ENCODE measurements around the gene FASTK. TPM values are rescaled to one million over a fixed set of nuclear protein-coding genes. Genes with fewer than 3 reads are reported as not detected.

Gene FASTK
- total RNA-seq, 1 donor from 2014 or later: 22.4 TPM

GRCh38 chr7:151095123-151095797, 14.7 kb upstream of the FASTK start:
- peaks cover 7% of the 10 kb centered on the region for H3F3A ChIP-seq (ENCODE audit: low read depth)
- Mint-ChIP-seq H3K4me1 (peaks cover 6% of the 10 kb centered on the region), H3K9me3 (no peaks in the 10 kb centered on the region), H3K27ac (no peak overlapping the region), H3K27me3 (ENCODE audit: insufficient read depth, low read depth) (peaks cover 10% of the 10 kb centered on the region), H3K36me3 (peaks cover 7% of the 10 kb centered on the region), H3K4me3 (no peak overlapping the region)
- no peaks in the 10 kb centered on the region for H3K36me3 ChIP-seq
- H2AFZ ChIP-seq (replicated peaks): no peak overlapping the region
- no peak overlapping the region for H3K4me2 ChIP-seq
- no peaks in the 10 kb centered on the region for H3K27me3 ChIP-seq
- no peak for TF ChIP-seq EZH2 (IDR thresholded peaks at IDR 0.05)
- no peak for TF ChIP-seq EZH2phosphoT487 (IDR thresholded peaks at IDR 0.05)
- TF ChIP-seq CTCF (IDR thresholded peaks at IDR 0.05): no peak
- peaks cover 97% of the 10 kb centered on the region for H3K79me2 ChIP-seq (ENCODE audit: low read depth)
- no peak overlapping the region for H3K9ac ChIP-seq
- peaks cover 82% of the 10 kb centered on the region for H4K20me1 ChIP-seq (ENCODE audit: low read depth)
- DNase-seq (ENCODE audit: low spot score): no peak
- no peak overlapping the region for H3K27ac ChIP-seq
- H3K4me1 ChIP-seq: peaks cover 6% of the 10 kb centered on the region
- H3K4me3 ChIP-seq: no peak overlapping the region
- no peaks in the 10 kb centered on the region for H3K9me3 ChIP-seq (ENCODE audit: low read depth)

- peaks cover 8% of the 10 kb centered on the region for H3F3A ChIP-seq (ENCODE audit: low read depth)
- no peak overlapping the region for H3K4me2 ChIP-seq
- Mint-ChIP-seq H3K27ac (no peak overlapping the region), H3K4me1 (peaks cover 9% of the 10 kb centered on the region), H3K9me3 (no peaks in the 10 kb centered on the region), H3K27me3 (ENCODE audit: insufficient read depth, low read depth) (peaks cover 10% of the 10 kb centered on the region), H3K4me3 (no peak overlapping the region), H3K36me3 (peaks cover 7% of the 10 kb centered on the region)
- no peak overlapping the region for H3K9ac ChIP-seq
- H2AFZ ChIP-seq (replicated peaks): no peak overlapping the region
- H3K27ac ChIP-seq: no peak overlapping the region
- no peaks in the 10 kb centered on the region for H3K27me3 ChIP-seq
- H3K36me3 ChIP-seq: no peaks in the 10 kb centered on the region
- H3K9me3 ChIP-seq (ENCODE audit: low read depth): no peaks in the 10 kb centered on the region
- H4K20me1 ChIP-seq (ENCODE audit: low read depth): peaks cover 82% of the 10 kb centered on the region
- no peak overlapping the region for H3K4me3 ChIP-seq
- DNase-seq (ENCODE audit: low spot score): no peak
- TF ChIP-seq EZH2 (IDR thresholded peaks at IDR 0.05) (no peak), EZH2phosphoT487 (IDR thresholded peaks at IDR 0.05) (no peak), CTCF (IDR thresholded peaks at IDR 0.05) (no peak)
- peaks cover 97% of the 10 kb centered on the region for H3K79me2 ChIP-seq (ENCODE audit: low read depth)
- peaks cover 7% of the 10 kb centered on the region for H3K4me1 ChIP-seq
Observed at GRCh38 chr7:151094675-151095074, 14.1 kb upstream of the FASTK start.

GRCh38 chr7:151093748-151094147, 13.1 kb upstream of the FASTK start:
- Histone ChIP-seq H2AFZ (replicated peaks) (no peak overlapping the region), H3K4me3 (no peak overlapping the region), H3K4me1 (peaks cover 17% of the 10 kb centered on the region), H3K27me3 (no peaks in the 10 kb centered on the region), H3K9ac (no peak overlapping the region), H3F3A (ENCODE audit: low read depth) (peaks cover 17% of the 10 kb centered on the region), H4K20me1 (ENCODE audit: low read depth) (peaks cover 86% of the 10 kb centered on the region), H3K9me3 (ENCODE audit: low read depth) (no peaks in the 10 kb centered on the region), H3K36me3 (no peaks in the 10 kb centered on the region), H3K4me2 (no peak overlapping the region), H3K27ac (no peak overlapping the region), H3K79me2 (ENCODE audit: low read depth) (peaks cover 100% of the 10 kb centered on the region)
- Mint-ChIP-seq H3K27ac (no peak overlapping the region), H3K27me3 (ENCODE audit: insufficient read depth, low read depth) (peaks cover 13% of the 10 kb centered on the region), H3K4me1 (peaks cover 18% of the 10 kb centered on the region), H3K9me3 (no peaks in the 10 kb centered on the region), H3K4me3 (no peak overlapping the region), H3K36me3 (peaks cover 9% of the 10 kb centered on the region)
- DNase-seq (ENCODE audit: low spot score): no peak
- TF ChIP-seq EZH2phosphoT487 (IDR thresholded peaks at IDR 0.05): no peak

- no peak overlapping the region for H3K27ac Mint-ChIP-seq
- DNase-seq (ENCODE audit: low spot score): no peak
- Histone ChIP-seq H4K20me1 (ENCODE audit: low read depth) (peaks cover 98% of the 10 kb centered on the region), H3K9ac (no peak overlapping the region), H3K4me3 (no peak overlapping the region), H3K36me3 (no peaks in the 10 kb centered on the region), H2AFZ (replicated peaks) (no peak overlapping the region), H3K4me1 (peaks cover 28% of the 10 kb centered on the region), H3K27me3 (peaks cover 11% of the 10 kb centered on the region), H3K79me2 (ENCODE audit: low read depth) (peaks cover 100% of the 10 kb centered on the region), H3K9me3 (ENCODE audit: low read depth) (no peaks in the 10 kb centered on the region), H3K27ac (no peak overlapping the region), H3F3A (ENCODE audit: low read depth) (peaks cover 31% of the 10 kb centered on the region), H3K4me2 (no peak overlapping the region)
- TF ChIP-seq CTCF (IDR thresholded peaks at IDR 0.05) (no peak), EZH2phosphoT487 (IDR thresholded peaks at IDR 0.05) (no peak), EZH2 (IDR thresholded peaks at IDR 0.05) (no peak)
- H3K36me3 Mint-ChIP-seq: peaks cover 4% of the 10 kb centered on the region
- H3K4me1 Mint-ChIP-seq: peaks cover 27% of the 10 kb centered on the region
- H3K27me3 Mint-ChIP-seq (ENCODE audit: insufficient read depth, low read depth): peaks cover 11% of the 10 kb centered on the region
- H3K9me3 Mint-ChIP-seq: no peaks in the 10 kb centered on the region
- no peak overlapping the region for H3K4me3 Mint-ChIP-seq
Observed at GRCh38 chr7:151091988-151092387, 11.4 kb upstream of the FASTK start.
